ENCODE results near the gene SLC5A12.
"Not testable (repeated sequence)": the region's sequence is repeated elsewhere in the genome, so short reads cannot be mapped to it uniquely, and the experiment has no call there.

SLC5A12 gene

DNA sequence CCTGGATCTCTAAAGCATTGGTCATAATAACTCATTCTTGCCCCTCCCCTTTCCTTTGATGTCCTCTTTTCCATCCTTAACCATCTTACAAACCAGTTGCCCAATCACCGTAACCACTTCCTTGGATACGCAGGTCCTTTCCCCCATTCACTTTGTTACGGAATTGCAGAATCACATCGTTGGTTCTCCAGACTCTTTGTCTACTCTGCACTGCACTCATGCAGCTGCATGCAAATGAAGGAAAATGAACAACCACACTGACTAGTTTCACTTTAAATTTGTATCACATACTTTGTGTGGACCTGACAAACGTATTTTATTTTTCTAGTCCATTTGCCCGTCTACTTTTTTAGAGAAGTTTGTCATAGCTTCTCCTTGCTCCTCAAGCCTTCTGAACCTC, 69.9 kb downstream of the SLC5A12 start:
- no peaks in the 10 kb centered on the region for H3K9me3 ChIP-seq (replicated peaks; ENCODE audit: insufficient read depth, low read length)
- no peak overlapping the region for H3K4me3 ChIP-seq (ENCODE audit: low read length)
- H3K27ac ChIP-seq (ENCODE audit: low read length): no peak overlapping the region
- no peaks in the 10 kb centered on the region for H3F3A ChIP-seq (ENCODE audit: insufficient read depth, low read length)
- 0 out of 2 replicates have a peak overlapping the region, but pooled peaks have one; percentile 10 for H2AFZ ChIP-seq (ENCODE audit: low read length)
- H3K27me3 ChIP-seq (replicated peaks; ENCODE audit: insufficient read depth, low read length): no peaks in the 10 kb centered on the region
- no peaks in the 10 kb centered on the region for H3K9me2 ChIP-seq (replicated peaks; ENCODE audit: insufficient read depth, low read length)
- H3K4me2 ChIP-seq (ENCODE audit: low read depth, low read length): 0 out of 2 replicates have a peak overlapping the region, but pooled peaks have one; percentile 14
- no peaks in the 10 kb centered on the region for H3K4me1 ChIP-seq (ENCODE audit: low read length)
- DNase-seq: no peak
- TF ChIP-seq, protein P1, sequence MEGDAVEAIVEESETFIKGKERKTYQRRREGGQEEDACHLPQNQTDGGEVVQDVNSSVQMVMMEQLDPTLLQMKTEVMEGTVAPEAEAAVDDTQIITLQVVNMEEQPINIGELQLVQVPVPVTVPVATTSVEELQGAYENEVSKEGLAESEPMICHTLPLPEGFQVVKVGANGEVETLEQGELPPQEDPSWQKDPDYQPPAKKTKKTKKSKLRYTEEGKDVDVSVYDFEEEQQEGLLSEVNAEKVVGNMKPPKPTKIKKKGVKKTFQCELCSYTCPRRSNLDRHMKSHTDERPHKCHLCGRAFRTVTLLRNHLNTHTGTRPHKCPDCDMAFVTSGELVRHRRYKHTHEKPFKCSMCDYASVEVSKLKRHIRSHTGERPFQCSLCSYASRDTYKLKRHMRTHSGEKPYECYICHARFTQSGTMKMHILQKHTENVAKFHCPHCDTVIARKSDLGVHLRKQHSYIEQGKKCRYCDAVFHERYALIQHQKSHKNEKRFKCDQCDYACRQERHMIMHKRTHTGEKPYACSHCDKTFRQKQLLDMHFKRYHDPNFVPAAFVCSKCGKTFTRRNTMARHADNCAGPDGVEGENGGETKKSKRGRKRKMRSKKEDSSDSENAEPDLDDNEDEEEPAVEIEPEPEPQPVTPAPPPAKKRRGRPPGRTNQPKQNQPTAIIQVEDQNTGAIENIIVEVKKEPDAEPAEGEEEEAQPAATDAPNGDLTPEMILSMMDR (IDR thresholded peaks at IDR 0.05; ENCODE audit: low read length): no peak
- TF ChIP-seq EZH2 (optimal IDR thresholded peaks at IDR 0.05; ENCODE audit: low read depth, low read length): no peak
- H3K9ac ChIP-seq (ENCODE audit: low read length): no peak overlapping the region
- H3K36me3 ChIP-seq (replicated peaks; ENCODE audit: insufficient read depth, low read length): no peaks in the 10 kb centered on the region
- H3K79me2 ChIP-seq (ENCODE audit: low read length): no peaks in the 10 kb centered on the region
- H4K20me1 ChIP-seq (ENCODE audit: insufficient read depth, low read length): no peaks in the 10 kb centered on the region

DNA sequence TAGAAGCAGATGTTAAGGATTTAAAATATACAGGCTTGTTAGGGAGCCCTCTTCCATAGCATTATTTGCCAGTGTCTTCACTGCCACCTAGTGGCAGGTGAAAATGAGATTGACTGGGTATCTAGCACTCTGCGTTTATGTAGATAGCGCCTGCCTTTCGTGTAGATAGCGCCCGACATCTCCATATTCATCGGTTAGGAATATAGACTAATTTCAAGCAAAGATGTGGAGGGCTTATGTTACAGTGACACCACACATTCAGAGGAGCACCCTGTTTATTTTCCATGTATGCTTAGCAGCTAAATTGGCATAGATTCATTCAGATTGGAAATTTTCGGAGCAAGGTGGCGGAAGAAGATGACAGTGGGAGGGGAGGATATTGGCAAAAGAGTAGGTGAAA, 72.0 kb downstream of the SLC5A12 start:
- Histone ChIP-seq H3K9ac (ENCODE audit: low read length) (no peak overlapping the region), H2AFZ (ENCODE audit: low read length) (no peak overlapping the region), H3K9me2 (replicated peaks; ENCODE audit: insufficient read depth, low read length) (no peaks in the 10 kb centered on the region), H4K20me1 (ENCODE audit: insufficient read depth, low read length) (no peaks in the 10 kb centered on the region), H3K27me3 (replicated peaks; ENCODE audit: insufficient read depth, low read length) (no peaks in the 10 kb centered on the region), H3K79me2 (ENCODE audit: low read length) (no peaks in the 10 kb centered on the region), H3K4me3 (ENCODE audit: low read length) (no peak overlapping the region), H3K4me1 (ENCODE audit: low read length) (no peaks in the 10 kb centered on the region), H3F3A (ENCODE audit: insufficient read depth, low read length) (no peaks in the 10 kb centered on the region), H3K9me3 (replicated peaks; ENCODE audit: insufficient read depth, low read length) (no peaks in the 10 kb centered on the region), H3K4me2 (ENCODE audit: low read depth, low read length) (no peak overlapping the region), H3K27ac (ENCODE audit: low read length) (no peak overlapping the region), H3K36me3 (replicated peaks; ENCODE audit: insufficient read depth, low read length) (no peaks in the 10 kb centered on the region)
- DNase-seq: peak; percentile 76
- no peak for TF ChIP-seq EZH2phosphoT487 (IDR thresholded peaks at IDR 0.05; ENCODE audit: low read length)
- TF ChIP-seq EZH2 (optimal IDR thresholded peaks at IDR 0.05; ENCODE audit: low read depth, low read length): no peak
- TF ChIP-seq, protein P1 (IDR thresholded peaks at IDR 0.05; ENCODE audit: low read length): peak; percentile 79

DNA sequence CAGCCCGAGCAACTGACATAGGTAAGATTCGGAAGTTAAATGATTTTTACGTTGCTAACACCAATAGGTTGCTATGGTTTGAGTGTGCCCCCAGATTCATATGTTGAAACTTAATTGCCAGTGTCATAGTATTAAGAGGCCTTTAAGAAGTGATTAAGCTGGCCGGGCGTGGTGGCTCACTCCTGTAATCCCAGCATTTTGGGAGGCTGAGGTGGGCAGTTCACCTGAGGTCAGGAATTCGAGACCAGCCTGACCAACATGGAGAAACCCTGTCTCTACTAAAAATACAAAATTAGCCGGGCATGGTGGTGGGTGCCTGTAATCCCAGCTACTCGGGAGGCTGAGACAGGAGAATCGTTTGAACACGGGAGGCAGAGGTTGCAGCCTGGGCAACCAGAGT, 78.5 kb downstream of the SLC5A12 start:
- not testable (repeated sequence) for H2AFZ ChIP-seq (ENCODE audit: low read length); H3K36me3 ChIP-seq (replicated peaks; ENCODE audit: insufficient read depth, low read length); H3K27me3 ChIP-seq (replicated peaks; ENCODE audit: insufficient read depth, low read length); H3K79me2 ChIP-seq (ENCODE audit: low read length); H3F3A ChIP-seq (ENCODE audit: insufficient read depth, low read length); H3K4me2 ChIP-seq (ENCODE audit: low read depth, low read length); H3K4me3 ChIP-seq (ENCODE audit: low read length); H3K9ac ChIP-seq (ENCODE audit: low read length); DNase-seq; H3K9me2 ChIP-seq (replicated peaks; ENCODE audit: insufficient read depth, low read length); H3K9me3 ChIP-seq (replicated peaks; ENCODE audit: insufficient read depth, low read length); H4K20me1 ChIP-seq (ENCODE audit: insufficient read depth, low read length); H3K4me1 ChIP-seq (ENCODE audit: low read length); H3K27ac ChIP-seq (ENCODE audit: low read length)

DNA sequence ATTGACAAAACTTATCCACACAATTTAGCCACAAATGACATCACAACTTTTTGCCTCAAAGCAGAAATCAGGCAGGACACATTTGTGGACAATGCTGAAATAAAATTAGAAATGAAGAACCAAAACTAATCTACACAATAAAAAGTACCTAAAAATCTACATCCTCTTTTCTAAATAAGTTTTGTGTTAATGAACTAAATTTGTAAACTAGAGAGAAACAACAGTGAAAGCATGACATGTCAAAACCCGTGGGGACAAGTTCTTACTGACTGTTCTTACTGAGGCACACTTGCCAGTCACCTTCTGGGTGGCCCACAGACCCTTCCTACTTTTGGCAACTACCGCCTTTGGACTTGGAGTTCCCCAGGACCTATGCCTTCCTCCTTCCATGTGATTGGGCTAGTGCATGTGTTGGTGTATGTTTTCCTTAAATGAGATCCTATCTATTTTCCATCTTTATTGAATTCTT, 89.1 kb downstream of the SLC5A12 start:
- no peak overlapping the region for H3K4me3 ChIP-seq (ENCODE audit: low read length)
- no peak for TF ChIP-seq EZH2phosphoT487 (IDR thresholded peaks at IDR 0.05; ENCODE audit: low read length)
- TF ChIP-seq, protein P1 (IDR thresholded peaks at IDR 0.05; ENCODE audit: low read length): no peak
- no peak overlapping the region for H3K9ac ChIP-seq (ENCODE audit: low read length)
- no peak overlapping the region for H3K4me2 ChIP-seq (ENCODE audit: low read depth, low read length)
- H3K27ac ChIP-seq (ENCODE audit: low read length): no peak overlapping the region; the same call in 1 of the 2 replicates
- H3K27me3 ChIP-seq (replicated peaks; ENCODE audit: insufficient read depth, low read length): no peaks in the 10 kb centered on the region
- no peaks in the 10 kb centered on the region for H3K36me3 ChIP-seq (replicated peaks; ENCODE audit: insufficient read depth, low read length)
- 0 out of 2 replicates have a peak overlapping the region, but pooled peaks have one; percentile 23 for H2AFZ ChIP-seq (ENCODE audit: low read length)
- no peaks in the 10 kb centered on the region for H4K20me1 ChIP-seq (ENCODE audit: insufficient read depth, low read length)
- no peaks in the 10 kb centered on the region for H3K9me2 ChIP-seq (replicated peaks; ENCODE audit: insufficient read depth, low read length)
- no peak for DNase-seq
- H3F3A ChIP-seq (ENCODE audit: insufficient read depth, low read length): no peaks in the 10 kb centered on the region
- no peaks in the 10 kb centered on the region for H3K79me2 ChIP-seq (ENCODE audit: low read length)
- H3K9me3 ChIP-seq (replicated peaks; ENCODE audit: insufficient read depth, low read length): no peaks in the 10 kb centered on the region; the same call in 1 of the 2 replicates
- H3K4me1 ChIP-seq (ENCODE audit: low read length): no peaks in the 10 kb centered on the region
